Neural cell (in vitro differentiated cells): ENCODE data around the gene N4BP2L1. TPM values are rescaled to one million over a fixed set of nuclear protein-coding genes. Genes with fewer than 3 reads are reported as not detected.

Source experiments
- H2AFZ ChIP-seq: fragments of 200-600, 300-800 bp; sonication (generic), shearing (Covaris generic); 2 replicates; pipeline ENCODE4 v1.6.0; 2014; ENCODE audit warnings: low read depth, mild to moderate bottlenecking, antibody characterized with exemption, low read length, moderate library complexity
- H3F3A ChIP-seq: fragments of 200-600 bp; shearing (Covaris generic); 2 replicates; pipeline ENCODE4 v1.6.1; 2016; ENCODE audit warnings: mild to moderate bottlenecking, moderate library complexity, mixed read lengths, antibody characterized with exemption, low read length; ENCODE audit not compliant: insufficient read depth, poor library complexity, severe bottlenecking
- H3K27ac ChIP-seq: fragments of 200-600, 300-800 bp; sonication (generic), shearing (Covaris generic); 2 replicates; pipeline ENCODE4 v1.5.1; 2014; ENCODE audit warnings: mild to moderate bottlenecking, low read length, moderate library complexity
- H3K27me3 ChIP-seq: fragments of 300-800, 200-600 bp; sonication (generic), shearing (Covaris generic); 2 replicates; pipeline ENCODE4 v1.6.0; 2014; ENCODE audit warnings: mild to moderate bottlenecking, low read depth, low read length, moderate library complexity; ENCODE audit not compliant: insufficient read depth
- H3K36me3 ChIP-seq: fragments of 300-800, 200-600 bp; sonication (generic), shearing (Covaris generic); 2 replicates; pipeline ENCODE4 v1.5.1; 2014; ENCODE audit warnings: mild to moderate bottlenecking, antibody characterized with exemption, low read length, moderate library complexity; ENCODE audit not compliant: insufficient read depth
- H3K4me2 ChIP-seq: fragments of 300-800, 200-600 bp; sonication (generic), shearing (Covaris generic); 2 replicates; pipeline ENCODE4 v1.6.0; 2014; ENCODE audit warnings: mild to moderate bottlenecking, low read length
- H3K4me3 ChIP-seq: fragments of 300-800, 200-600 bp; sonication (generic), shearing (Covaris generic); 2 replicates; pipeline ENCODE4 v1.5.1; 2014; ENCODE audit warnings: mild to moderate bottlenecking, low read length, moderate library complexity
- H3K79me2 ChIP-seq: fragments of 200-600 bp; shearing (Covaris generic); replicated peaks from 2 replicates; pipeline ENCODE4 v1.6.0; 2014; ENCODE audit warnings: mild to moderate bottlenecking, low read length, moderate library complexity; ENCODE audit not compliant: insufficient read depth
- H3K9ac ChIP-seq: fragments of 300-800, 200-600 bp; sonication (generic), shearing (Covaris generic); 2 replicates; pipeline ENCODE4 v1.6.1; 2016; ENCODE audit warnings: mild to moderate bottlenecking, low read length, mixed read lengths
- H3K9me2 ChIP-seq: fragments of 200-600 bp; shearing (Covaris generic); 2 replicates; pipeline ENCODE4 v1.6.1; 2016; ENCODE audit warnings: mild to moderate bottlenecking, low read length, mixed read lengths; ENCODE audit not compliant: insufficient read depth
- H3K9me3 ChIP-seq: fragments of 200-600, 300-800 bp; sonication (generic), shearing (Covaris generic); 2 replicates; pipeline ENCODE4 v1.6.1; 2016; ENCODE audit warnings: mild to moderate bottlenecking, mixed run types, low read length, moderate library complexity, mixed read lengths
- H4K20me1 ChIP-seq: fragments of 200-600 bp; shearing (Covaris generic); 2 replicates; pipeline ENCODE4 v1.6.1; 2016; ENCODE audit warnings: mild to moderate bottlenecking, mixed run types; ENCODE audit not compliant: insufficient read depth
- CTCF ChIP-seq: fragments of 450-650 bp; IDR thresholded peaks from 2 replicates; pipeline ENCODE4 v1.5.1; 2014; ENCODE audit warnings: antibody characterized with exemption, mild to moderate bottlenecking, moderate library complexity; ENCODE audit not compliant: poor library complexity, severe bottlenecking
- EP300 ChIP-seq: fragments of 450-650 bp; conservative IDR thresholded peaks from 2 replicates; pipeline ENCODE4 v1.6.1; 2014; ENCODE audit warnings: antibody characterized with exemption, mild to moderate bottlenecking, moderate library complexity; ENCODE audit not compliant: poor library complexity, severe bottlenecking
- EZH2 ChIP-seq: fragments of 200-600, 300-800 bp; shearing (Covaris generic), sonication (generic); IDR thresholded peaks from 2 replicates; pipeline ENCODE4 v1.6.1; 2014; ENCODE audit warnings: antibody characterized with exemption, low read length, borderline replicate concordance, mild to moderate bottlenecking; ENCODE audit not compliant: insufficient read depth, poor library complexity, severe bottlenecking
- MXI1 ChIP-seq: fragments of 450-650 bp; conservative IDR thresholded peaks from 2 replicates; pipeline ENCODE4 v1.6.1; 2014; ENCODE audit warnings: antibody characterized with exemption, mild to moderate bottlenecking; ENCODE audit not compliant: poor library complexity, severe bottlenecking
- POLR2AphosphoS5 ChIP-seq: IDR thresholded peaks from 2 replicates; pipeline ENCODE4 v1.6.1; 2012
- RAD21 ChIP-seq: fragments of 450-650 bp; conservative IDR thresholded peaks from 2 replicates; pipeline ENCODE4 v1.6.1; 2014; ENCODE audit warnings: antibody characterized with exemption, mild to moderate bottlenecking, moderate library complexity
- REST ChIP-seq: IDR thresholded peaks from 2 replicates; pipeline ENCODE4 v1.6.1; 2012; ENCODE audit warnings: borderline replicate concordance
- SMC3 ChIP-seq: fragments of 450-650 bp; conservative IDR thresholded peaks from 2 replicates; pipeline ENCODE4 v1.6.1; 2014; ENCODE audit warnings: antibody characterized with exemption, mild to moderate bottlenecking, moderate library complexity; ENCODE audit not compliant: poor library complexity
- TAF1 ChIP-seq: IDR thresholded peaks from 2 replicates; pipeline ENCODE4 v1.6.1; 2012; ENCODE audit warnings: low read depth
- polyA plus RNA-seq: library from polyadenylated mRNA; depleted of rRNA; stranded (reverse); fragments of >200 nt; gene quantifications from 2 replicates; pipeline ENCODE4 v1.2.3, GENCODE V29; 2014

N4BP2L1 gene
- polyA plus RNA-seq, 1 donor from 2014 or later = 6.1 TPM

GRCh38 chr13:32472194-32472621 lies 44.3 kb upstream of the N4BP2L1 start:
- H3K9ac ChIP-seq = no peak overlapping the region
- H3K27me3 ChIP-seq = no peaks in the 10 kb centered on the region
- no peaks in the 10 kb centered on the region for H3F3A ChIP-seq
- H2AFZ ChIP-seq = no peak overlapping the region
- no peaks in the 10 kb centered on the region for H4K20me1 ChIP-seq
- H3K36me3 ChIP-seq = no peaks in the 10 kb centered on the region
- no peak for TF ChIP-seq EP300
- no peak for TF ChIP-seq REST
- TF ChIP-seq SMC3 = no peak
- TF ChIP-seq CTCF = no peak
- TF ChIP-seq RAD21 = no peak
- no peak for TF ChIP-seq POLR2AphosphoS5
- TF ChIP-seq TAF1 = no peak
- no peak for TF ChIP-seq MXI1
- no peak overlapping the region for H3K4me2 ChIP-seq
- no peak overlapping the region for H3K27ac ChIP-seq
- H3K9me3 ChIP-seq = no peaks in the 10 kb centered on the region
- H3K9me2 ChIP-seq = no peaks in the 10 kb centered on the region
- no peaks in the 10 kb centered on the region for H3K79me2 ChIP-seq
- H3K4me3 ChIP-seq = no peak overlapping the region

GRCh38 chr13:32471187-32471922 lies 43.4 kb upstream of the N4BP2L1 start:
- no peak overlapping the region for H3K27ac ChIP-seq

More at GRCh38 chr13:32471187-32471922, 43.4 kb upstream of the N4BP2L1 start:
- H3K9me3 ChIP-seq = no peaks in the 10 kb centered on the region
- no peak overlapping the region for H3K9ac ChIP-seq
- no peak overlapping the region for H3K4me2 ChIP-seq
- H3K27me3 ChIP-seq = no peaks in the 10 kb centered on the region
- H3K36me3 ChIP-seq = no peaks in the 10 kb centered on the region
- H3F3A ChIP-seq = no peaks in the 10 kb centered on the region
- H3K9me2 ChIP-seq = no peaks in the 10 kb centered on the region
- H4K20me1 ChIP-seq = no peaks in the 10 kb centered on the region
- no peak overlapping the region for H2AFZ ChIP-seq
- TF ChIP-seq REST = no peak
- TF ChIP-seq TAF1 = no peak
- TF ChIP-seq CTCF = no peak
- no peak for TF ChIP-seq POLR2AphosphoS5
- no peak for TF ChIP-seq EP300
- no peak for TF ChIP-seq RAD21
- TF ChIP-seq EZH2 = no peak
- no peak for TF ChIP-seq SMC3
- TF ChIP-seq MXI1 = no peak
- no peak overlapping the region for H3K4me3 ChIP-seq
- H3K79me2 ChIP-seq = no peaks in the 10 kb centered on the region
